Measurements from ENCODE around the gene HSD17B2.
"Not testable (repeated sequence)": the region's sequence is repeated elsewhere in the genome, so short reads cannot be mapped to it uniquely, and the experiment has no call there.

HSD17B2 gene

DNA sequence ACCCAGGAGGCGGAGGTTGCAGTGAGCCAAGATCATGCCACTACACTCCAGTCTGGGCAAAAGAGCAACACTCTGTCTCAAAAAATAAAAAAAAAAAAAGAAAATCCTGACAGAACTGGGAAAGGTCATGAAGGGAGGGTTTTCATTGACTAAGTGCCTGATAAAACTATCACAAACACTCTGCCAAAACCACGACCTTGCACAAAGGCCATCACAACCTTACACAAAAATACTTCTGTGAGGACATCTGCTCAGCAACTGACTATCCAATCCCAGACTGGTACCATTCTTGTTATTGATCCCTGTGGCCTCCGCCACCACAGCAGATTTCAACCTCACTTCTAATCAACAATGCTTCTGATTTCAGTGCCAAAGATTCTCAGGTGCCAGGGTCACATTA is 94.8 kb downstream of the HSD17B2 start:
- DNase-seq (ENCODE audit: low read depth in 2 of 2), result no peak

DNA sequence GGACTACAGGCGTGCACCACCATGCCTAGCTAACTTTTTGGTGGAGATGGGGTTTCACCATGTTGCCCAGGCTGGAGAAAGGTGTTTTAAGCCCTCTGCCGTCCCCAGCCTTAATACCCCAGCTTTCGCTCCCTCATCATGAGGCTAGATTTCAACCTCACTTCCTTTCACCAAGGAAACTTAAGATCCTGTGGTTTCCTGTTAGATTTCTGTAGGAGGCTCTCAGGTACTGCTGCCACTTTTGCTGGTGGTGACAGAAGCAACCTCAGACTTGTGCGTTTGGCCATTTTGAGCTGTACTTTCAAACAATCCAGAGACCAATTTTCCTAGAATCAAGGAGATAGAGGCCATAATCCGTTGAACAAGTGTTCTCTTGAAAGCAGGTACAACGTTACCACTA is 98.7 kb downstream of the HSD17B2 start:
- DNase-seq (ENCODE audit: low read depth in 2 of 2), result no peak

DNA sequence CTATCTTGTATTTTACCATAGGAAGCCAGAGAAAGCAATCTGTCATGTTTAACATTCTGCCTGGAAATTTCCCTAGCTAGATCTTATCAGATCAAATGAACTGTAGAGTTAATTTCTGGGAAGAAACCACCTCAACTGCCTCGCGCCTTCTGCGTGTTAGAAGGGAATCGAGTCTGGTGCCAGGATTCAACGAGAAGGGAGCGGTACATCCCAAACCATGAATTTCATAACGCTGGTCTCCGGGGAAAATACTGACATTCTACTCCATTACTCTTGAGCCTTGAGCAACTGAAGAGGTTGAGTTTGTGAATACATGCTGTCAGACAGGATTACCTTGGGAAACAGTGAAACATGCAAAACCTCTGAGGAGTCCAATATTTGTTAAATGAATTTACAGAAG is 99.8 kb downstream of the HSD17B2 start:
- DNase-seq (ENCODE audit: low read depth in 2 of 2), result no peak

DNA sequence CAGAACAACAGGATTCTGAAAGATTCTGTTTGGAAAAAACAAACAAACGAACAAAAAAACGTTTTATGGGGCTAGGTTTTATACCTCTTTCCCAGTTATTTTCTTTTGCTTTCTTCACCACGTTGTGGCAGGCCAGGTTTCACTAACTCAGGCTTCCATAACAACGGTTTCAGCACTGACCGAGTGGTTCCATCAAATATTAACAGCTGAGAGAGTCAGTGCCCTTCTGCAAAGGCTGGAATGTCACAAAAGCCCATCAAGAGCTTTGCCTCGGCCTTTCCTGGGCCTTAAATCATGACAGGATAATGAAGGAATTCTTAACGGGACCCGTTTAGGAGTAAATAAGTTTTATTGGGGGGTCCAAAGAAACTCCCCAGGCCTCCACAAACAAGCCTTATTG is 100.8 kb downstream of the HSD17B2 start:
- DNase-seq (ENCODE audit: low read depth in 2 of 2), result no peak

DNA sequence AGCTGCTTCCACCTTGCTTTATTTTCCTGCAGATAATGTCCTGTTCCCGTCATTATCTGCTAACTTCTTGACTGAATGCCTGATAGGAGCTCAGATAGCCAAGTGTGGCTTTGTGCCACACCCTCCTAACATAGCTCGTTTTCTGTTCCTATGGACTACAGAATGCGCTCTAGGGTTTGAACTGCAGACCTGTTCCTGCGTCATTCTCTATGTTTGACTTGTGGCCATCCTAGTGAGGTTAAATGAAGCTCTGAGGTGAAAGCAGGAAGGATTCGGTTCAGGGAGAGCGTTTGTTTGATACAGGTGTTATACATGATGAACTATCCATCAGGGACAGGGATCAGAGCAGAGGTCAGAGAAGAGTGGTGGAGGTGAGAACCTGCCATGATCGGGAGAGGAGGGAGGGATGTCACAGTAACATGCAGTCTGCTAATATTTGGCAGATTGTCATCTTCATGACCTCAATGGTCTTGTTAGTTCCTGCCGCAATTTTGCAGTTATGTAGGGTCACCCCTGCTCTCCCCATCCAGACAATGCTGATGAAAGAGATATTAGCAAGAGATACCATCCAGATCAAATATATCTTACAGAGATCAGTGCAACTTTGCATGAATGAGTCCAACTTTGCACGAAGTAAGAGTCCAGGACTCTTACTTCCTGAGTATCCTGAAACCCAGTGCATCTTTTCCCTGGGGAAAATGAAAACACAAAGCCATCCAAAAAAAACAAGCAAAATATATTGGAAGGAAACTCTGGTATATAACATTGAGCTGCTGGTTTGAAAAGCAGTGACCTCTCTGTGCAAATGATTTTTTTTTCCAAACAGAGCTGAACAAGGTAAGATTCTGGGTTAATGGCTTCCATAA is 102.1 kb downstream of the HSD17B2 start:
- no peak for DNase-seq (ENCODE audit: low read depth in 2 of 2)

DNA sequence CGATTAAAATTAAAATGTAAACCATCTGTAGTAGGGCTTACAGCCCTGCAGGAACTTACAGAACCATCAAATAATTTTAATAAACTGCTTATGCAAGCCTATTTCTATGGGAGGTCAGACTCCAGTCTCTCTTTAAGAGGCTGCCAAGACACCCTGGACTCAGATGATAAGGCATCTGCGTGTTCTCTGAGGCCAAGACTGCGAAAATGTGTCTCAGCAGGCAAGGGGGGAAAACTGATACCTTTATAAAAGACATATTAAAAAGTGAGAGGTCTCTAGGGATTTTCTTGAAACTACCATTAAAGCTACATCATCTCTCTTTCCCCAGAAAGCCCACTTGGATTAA is 102.7 kb downstream of the HSD17B2 start:
- DNase-seq (ENCODE audit: low read depth in 2 of 2), result no peak

DNA sequence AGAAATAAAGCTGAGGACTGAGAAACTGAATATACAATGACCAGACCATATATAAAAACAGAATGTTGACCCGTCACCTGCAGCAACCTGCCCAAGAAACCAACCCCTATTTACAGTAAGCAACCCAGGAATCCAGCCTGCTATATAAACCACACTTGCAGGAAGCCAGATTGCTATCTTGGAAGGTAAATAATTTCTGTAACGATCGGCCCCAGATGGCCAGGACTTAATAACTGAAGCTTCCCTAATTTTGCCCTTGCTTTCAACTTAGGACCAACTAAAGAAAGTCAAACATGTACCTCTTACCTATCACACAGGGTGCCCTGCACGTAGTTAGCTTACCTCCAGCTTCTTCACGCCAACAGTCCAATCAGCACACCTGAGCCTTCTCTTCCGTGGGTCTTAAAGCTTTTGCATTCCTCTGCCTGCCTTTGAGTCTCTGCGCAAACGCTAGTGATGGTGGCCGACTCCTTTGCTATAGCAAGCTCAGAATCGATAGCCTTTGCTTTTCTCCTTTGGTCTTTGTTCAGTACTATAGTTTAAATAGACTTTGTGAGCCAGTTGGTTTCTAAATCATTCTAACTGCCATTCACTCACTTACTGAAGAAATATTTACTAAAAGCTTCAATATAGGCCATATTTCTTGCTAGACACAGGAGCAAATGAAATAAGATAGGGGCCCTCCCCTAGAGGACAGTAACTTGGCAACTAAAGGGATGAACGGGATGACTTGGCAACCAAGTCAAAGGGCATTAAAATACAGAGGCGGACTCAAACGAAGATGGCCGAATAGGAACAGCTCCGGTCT is 103.6 kb downstream of the HSD17B2 start:
- no peak for DNase-seq (ENCODE audit: low read depth in 2 of 2)

DNA sequence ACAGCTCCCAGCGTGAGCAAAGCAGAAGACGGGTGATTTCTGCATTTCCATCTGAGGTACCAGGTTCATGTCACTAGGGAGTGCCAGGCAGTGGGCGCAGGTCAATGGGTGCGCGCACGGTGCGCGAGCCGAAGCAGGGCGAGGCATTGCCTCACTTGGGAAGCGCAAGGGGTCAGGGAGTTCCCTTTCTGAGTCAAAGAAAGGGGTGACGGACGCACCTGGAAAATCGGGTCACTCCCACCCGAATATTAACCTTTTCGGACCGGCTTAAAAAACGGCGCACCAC is 104.2 kb downstream of the HSD17B2 start:
- DNase-seq (ENCODE audit: low read depth in 2 of 2), result not testable (repeated sequence)

DNA sequence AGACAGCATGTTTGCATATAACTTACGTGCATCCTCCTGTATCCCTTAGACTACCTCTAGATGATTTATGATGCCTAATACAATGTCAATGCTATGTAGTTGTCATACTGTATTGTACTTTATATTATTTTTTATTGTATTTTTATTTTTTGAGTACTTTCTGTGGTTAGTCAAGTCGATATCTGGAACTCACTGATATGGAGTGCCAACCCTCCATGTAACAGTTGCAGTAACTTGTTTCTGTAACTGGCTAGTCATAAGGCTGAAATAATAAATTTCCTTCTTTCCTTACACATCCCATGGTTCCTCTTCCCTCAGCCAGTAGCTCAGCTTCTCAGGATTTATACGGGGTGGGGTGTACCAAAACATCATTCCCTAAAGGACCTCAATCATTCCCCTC is 111.5 kb downstream of the HSD17B2 start:
- no peak for DNase-seq (ENCODE audit: low read depth in 2 of 2)

DNA sequence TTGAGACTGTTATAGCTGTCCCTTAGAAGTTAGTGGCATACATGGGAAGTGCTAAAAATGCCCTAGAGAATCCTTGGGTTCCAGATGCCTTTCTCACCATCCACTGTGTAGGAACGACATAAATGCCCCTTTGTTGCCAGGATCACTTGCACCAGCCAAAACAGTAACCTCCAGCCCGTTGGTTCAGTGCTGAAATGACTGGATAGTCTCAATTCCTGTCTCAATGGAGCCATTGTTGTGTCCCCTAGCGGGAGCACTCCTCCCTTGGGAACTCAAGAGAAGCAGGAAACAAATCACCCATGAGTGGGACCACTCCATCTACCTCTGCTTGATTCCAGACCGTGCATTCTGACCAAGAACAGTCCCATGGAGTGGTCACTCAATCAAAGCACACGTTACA is 111.9 kb downstream of the HSD17B2 start:
- no peak for DNase-seq (ENCODE audit: low read depth in 2 of 2)

DNA sequence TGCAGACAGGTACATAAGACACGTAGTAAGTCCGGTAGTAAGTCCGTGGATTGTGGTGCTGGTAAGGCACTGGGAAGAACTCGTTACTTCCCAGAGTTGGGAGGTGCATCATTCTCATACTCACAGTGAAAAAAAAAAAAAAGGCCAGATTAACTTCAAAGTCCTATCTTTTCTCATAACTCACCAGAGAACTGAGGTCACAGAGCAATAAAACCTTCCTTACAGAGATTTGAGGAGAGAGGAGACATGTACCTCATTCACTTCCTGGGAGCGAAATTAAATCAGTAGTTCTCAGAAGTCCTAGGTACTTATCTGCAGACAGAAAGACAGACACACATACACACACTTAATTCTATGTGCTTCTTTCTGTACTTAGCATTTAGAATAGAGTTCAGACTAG is 112.5 kb downstream of the HSD17B2 start:
- DNase-seq (ENCODE audit: low read depth in 2 of 2), result no peak

All from stimulated activated CD8-positive, alpha-beta memory T cell treated with anti-CD3 and anti-CD28 coated beads, Interleukin-15, amount 100 ng/mL, for 4 hours (primary cell).